Vein endothelial cell (primary cell): ENCODE data around the gene TPH2. TPM values are rescaled to one million over a fixed set of nuclear protein-coding genes. Genes with fewer than 3 reads are reported as not detected.

Source experiments
- total RNA-seq: library from RNA; depleted of rRNA; stranded (reverse); fragments of >200 nt; gene quantifications from 2 replicates; pipeline ENCODE4 v1.2.3, GENCODE V29; 2012

The TPH2 gene
- total RNA-seq = not detected in 2 replicates

GRCh38 chr12:71938728-71939385, at the start of gene TPH2:
TSS of gene TPH2 (plus strand) at chr12:71938845. CDS start at chr12:71938987, 142 bp downstream.

Other genes starting within 250 kb of the TPH2 start
- 12.4 and 35.9 TPM in 2 replicates for gene RAB21, start 184.0 kb upstream of the TPH2 start, total RNA-seq
- gene TBC1D15, start 99.1 kb upstream of the TPH2 start, total RNA-seq = 12.4 and 16.1 TPM in 2 replicates